Measurements from ENCODE around the gene MBNL1. TPM values are rescaled to one million over a fixed set of nuclear protein-coding genes. Genes with fewer than 3 reads are reported as not detected.

The MBNL1 gene
- total RNA-seq, 1 donor from 2014 or later, result 296 TPM

- Mint-ChIP-seq H3K27me3 (no peaks in the 10 kb centered on the region), H3K4me1 (peaks cover 59% of the 10 kb centered on the region), H3K36me3 (ENCODE audit: low read depth) (peaks cover 21% of the 10 kb centered on the region), H3K9me3 (no peaks in the 10 kb centered on the region), H3K27ac (peak overlapping the region; percentile 82), H3K4me3 (peak overlapping the region; percentile 77)
- intact Hi-C loops (cut with micrococcal nuclease), result no loop called here
- peak; percentile 66 for DNase-seq
Measured at GRCh38 chr3:152284906-152285305, 16.2 kb downstream of the MBNL1 start.

- intact Hi-C loops (cut with micrococcal nuclease), result no loop called here
- Mint-ChIP-seq H3K27ac (peak overlapping the region; percentile 82), H3K36me3 (ENCODE audit: low read depth) (peaks cover 16% of the 10 kb centered on the region), H3K9me3 (no peaks in the 10 kb centered on the region), H3K27me3 (no peaks in the 10 kb centered on the region), H3K4me3 (peak overlapping the region; percentile 67), H3K4me1 (peaks cover 59% of the 10 kb centered on the region)
- peak; percentile 67 for DNase-seq
Measured at GRCh38 chr3:152285509-152285908, 16.8 kb downstream of the MBNL1 start.

- Mint-ChIP-seq H3K27ac (no peak overlapping the region), H3K27me3 (no peaks in the 10 kb centered on the region), H3K4me3 (peak overlapping the region; percentile 54), H3K4me1 (peaks cover 60% of the 10 kb centered on the region), H3K36me3 (ENCODE audit: low read depth) (peaks cover 17% of the 10 kb centered on the region), H3K9me3 (no peaks in the 10 kb centered on the region)
- intact Hi-C loops (cut with micrococcal nuclease), result no loop called here
- DNase-seq, result no peak
Measured at GRCh38 chr3:152287898-152288576, 19.3 kb downstream of the MBNL1 start.

GRCh38 chr3:152288681-152289080, 20.0 kb downstream of the MBNL1 start:
- peaks cover 19% of the 10 kb centered on the region for H3K36me3 Mint-ChIP-seq (ENCODE audit: low read depth)
- H3K4me1 Mint-ChIP-seq, result peaks cover 58% of the 10 kb centered on the region
- intact Hi-C loops (cut with micrococcal nuclease), result no loop called here
- no peak for DNase-seq
- H3K4me3 Mint-ChIP-seq, result no peak overlapping the region
- H3K27me3 Mint-ChIP-seq, result no peaks in the 10 kb centered on the region
- no peaks in the 10 kb centered on the region for H3K9me3 Mint-ChIP-seq
- no peak overlapping the region for H3K27ac Mint-ChIP-seq

- Mint-ChIP-seq H3K4me1 (peaks cover 52% of the 10 kb centered on the region), H3K4me3 (no peak overlapping the region), H3K36me3 (ENCODE audit: low read depth) (peaks cover 19% of the 10 kb centered on the region), H3K9me3 (no peaks in the 10 kb centered on the region), H3K27ac (no peak overlapping the region), H3K27me3 (no peaks in the 10 kb centered on the region)
- no peak for DNase-seq
- intact Hi-C loops (cut with micrococcal nuclease), result loop anchor here (1.0 kb wide), 1 partner anchor 8 kb away; no protein-coding TSS in a partner anchor
Measured at GRCh38 chr3:152289708-152290107, 21.0 kb downstream of the MBNL1 start.

GRCh38 chr3:152290374-152290773, 21.6 kb downstream of the MBNL1 start:
- Mint-ChIP-seq H3K27ac (peak overlapping the region; percentile 53), H3K36me3 (ENCODE audit: low read depth) (peaks cover 16% of the 10 kb centered on the region), H3K9me3 (no peaks in the 10 kb centered on the region), H3K4me1 (peaks cover 48% of the 10 kb centered on the region), H3K27me3 (no peaks in the 10 kb centered on the region), H3K4me3 (peak overlapping the region; percentile 39)
- intact Hi-C loops (cut with micrococcal nuclease), result loop anchor here (1.0 kb wide), 1 partner anchor 9 kb away; no protein-coding TSS in a partner anchor
- DNase-seq, result no peak

GRCh38 chr3:152291238-152291637, 22.5 kb downstream of the MBNL1 start:
- intact Hi-C loops (cut with micrococcal nuclease), result no loop called here
- Mint-ChIP-seq H3K36me3 (ENCODE audit: low read depth) (peaks cover 13% of the 10 kb centered on the region), H3K4me3 (peak overlapping the region; percentile 23), H3K4me1 (peaks cover 51% of the 10 kb centered on the region), H3K27me3 (no peaks in the 10 kb centered on the region), H3K27ac (peak overlapping the region; percentile 80), H3K9me3 (no peaks in the 10 kb centered on the region)
- DNase-seq, result no peak

- Mint-ChIP-seq H3K36me3 (ENCODE audit: low read depth) (peaks cover 12% of the 10 kb centered on the region), H3K9me3 (no peaks in the 10 kb centered on the region), H3K27ac (peak overlapping the region; percentile 80), H3K4me1 (peaks cover 54% of the 10 kb centered on the region), H3K4me3 (peak overlapping the region; percentile 23), H3K27me3 (no peaks in the 10 kb centered on the region)
- peak; percentile 57 for DNase-seq
- intact Hi-C loops (cut with micrococcal nuclease), result loop anchor here (1.0 kb wide), 1 partner anchor 9 kb away; no protein-coding TSS in a partner anchor
Measured at GRCh38 chr3:152291649-152292066, 22.9 kb downstream of the MBNL1 start.

GRCh38 chr3:152292366-152292765, 23.6 kb downstream of the MBNL1 start:
- peak overlapping the region; percentile 25 for H3K27ac Mint-ChIP-seq
- H3K27me3 Mint-ChIP-seq, result no peaks in the 10 kb centered on the region

GRCh38 chr3:152293347-152294006, 24.7 kb downstream of the MBNL1 start:
- intact Hi-C loops (cut with micrococcal nuclease), result no loop called here
- H3K27ac Mint-ChIP-seq, result peak overlapping the region; percentile 62
- peak overlapping the region; percentile 24 for H3K4me3 Mint-ChIP-seq
- no peaks in the 10 kb centered on the region for H3K27me3 Mint-ChIP-seq
- H3K36me3 Mint-ChIP-seq (ENCODE audit: low read depth), result peaks cover 13% of the 10 kb centered on the region
- no peaks in the 10 kb centered on the region for H3K9me3 Mint-ChIP-seq
- H3K4me1 Mint-ChIP-seq, result peaks cover 52% of the 10 kb centered on the region
- no peak for DNase-seq

More at GRCh38 chr3:152292366-152292765, 23.6 kb downstream of the MBNL1 start:
- Mint-ChIP-seq H3K4me3 (no peak overlapping the region), H3K36me3 (ENCODE audit: low read depth) (peaks cover 11% of the 10 kb centered on the region), H3K4me1 (peaks cover 55% of the 10 kb centered on the region), H3K9me3 (no peaks in the 10 kb centered on the region)
- intact Hi-C loops (cut with micrococcal nuclease), result loop anchor here (1.0 kb wide), 1 partner anchor 8 kb away; no protein-coding TSS in a partner anchor
- DNase-seq, result no peak

GRCh38 chr3:152295344-152295743, 26.6 kb downstream of the MBNL1 start:
- no peak for DNase-seq
- intact Hi-C loops (cut with micrococcal nuclease), result loop anchor here (5.0 kb wide), 1 partner anchor 37 kb away; no protein-coding TSS in a partner anchor
- H3K9me3 Mint-ChIP-seq, result no peaks in the 10 kb centered on the region
- H3K27ac Mint-ChIP-seq, result peak overlapping the region; percentile 59
- H3K4me3 Mint-ChIP-seq, result peak overlapping the region; percentile 1
- H3K4me1 Mint-ChIP-seq, result peaks cover 62% of the 10 kb centered on the region
- H3K27me3 Mint-ChIP-seq, result no peaks in the 10 kb centered on the region
- H3K36me3 Mint-ChIP-seq (ENCODE audit: low read depth), result peaks cover 28% of the 10 kb centered on the region

- H3K4me3 Mint-ChIP-seq, result peak overlapping the region; percentile 1
- no peaks in the 10 kb centered on the region for H3K9me3 Mint-ChIP-seq
- H3K4me1 Mint-ChIP-seq, result peaks cover 61% of the 10 kb centered on the region
- peak overlapping the region; percentile 59 for H3K27ac Mint-ChIP-seq
- H3K36me3 Mint-ChIP-seq (ENCODE audit: low read depth), result peaks cover 31% of the 10 kb centered on the region
- intact Hi-C loops (cut with micrococcal nuclease), result loop anchor here (5.0 kb wide), 1 partner anchor 36 kb away; no protein-coding TSS in a partner anchor
- no peak for DNase-seq
- no peaks in the 10 kb centered on the region for H3K27me3 Mint-ChIP-seq
Measured at GRCh38 chr3:152295806-152296205, 27.1 kb downstream of the MBNL1 start.

- DNase-seq, result no peak
- Mint-ChIP-seq H3K4me1 (peaks cover 61% of the 10 kb centered on the region), H3K9me3 (no peaks in the 10 kb centered on the region), H3K27me3 (no peaks in the 10 kb centered on the region), H3K4me3 (peak overlapping the region; percentile 10), H3K36me3 (ENCODE audit: low read depth) (peaks cover 35% of the 10 kb centered on the region), H3K27ac (peak overlapping the region; percentile 59)
- intact Hi-C loops (cut with micrococcal nuclease), result loop anchor here (5.0 kb wide), 1 partner anchor 36 kb away; no protein-coding TSS in a partner anchor
Measured at GRCh38 chr3:152296382-152296781, 27.7 kb downstream of the MBNL1 start.

GRCh38 chr3:152296971-152297370, 28.2 kb downstream of the MBNL1 start:
- Mint-ChIP-seq H3K36me3 (ENCODE audit: low read depth) (peaks cover 39% of the 10 kb centered on the region), H3K4me3 (peak overlapping the region; percentile 10)
- intact Hi-C loops (cut with micrococcal nuclease), result loop anchor here (5.0 kb wide), 1 partner anchor 35 kb away; no protein-coding TSS in a partner anchor

More at GRCh38 chr3:152296971-152297370, 28.2 kb downstream of the MBNL1 start:
- no peaks in the 10 kb centered on the region for H3K9me3 Mint-ChIP-seq
- no peaks in the 10 kb centered on the region for H3K27me3 Mint-ChIP-seq
- H3K4me1 Mint-ChIP-seq, result peaks cover 60% of the 10 kb centered on the region
- peak overlapping the region; percentile 59 for H3K27ac Mint-ChIP-seq
- DNase-seq, result no peak
